Brain microvascular endothelial cell (primary cell): Measurements from ENCODE around the gene DRAXIN.

Experiments
- DNase-seq: peaks from one replicate; pipeline ENCODE4 v3.0.0-alpha.2; 2020
- H3K27ac ChIP-seq: fragments of 250-450 bp; sonication (Bioruptor Pico); 2 replicates; pipeline ENCODE4 v1.5.1; 2020; ENCODE audit warnings: mild to moderate bottlenecking, moderate library complexity
- H3K27me3 ChIP-seq: fragments of 250-450 bp; sonication (Bioruptor Pico); replicated peaks from 2 replicates; pipeline ENCODE4 v1.5.1; 2020; ENCODE audit warnings: mild to moderate bottlenecking
- H3K36me3 ChIP-seq: fragments of 250-450 bp; sonication (Bioruptor Pico); replicated peaks from 2 replicates; pipeline ENCODE4 v1.5.1; 2020; ENCODE audit warnings: mild to moderate bottlenecking
- H3K4me3 ChIP-seq: 2 replicates; pipeline ENCODE4 v1.5.1; 2011; ENCODE audit warnings: low read depth, mild to moderate bottlenecking, control low read depth, low read length, moderate library complexity
- in situ Hi-C: cut with HindIII; loops from 2 replicates; pipeline ENCODE4 v1.10.0; 2017; ENCODE audit warnings: low sequenced_read_pairs, low pct_ligation_motif_present
- TF ChIP-seq, protein P1 (sequence below): IDR thresholded peaks from 2 replicates; pipeline ENCODE4 v1.5.1; 2011; ENCODE audit warnings: low read depth, mild to moderate bottlenecking, moderate library complexity, low read length, control low read depth, inconsistent platforms; ENCODE audit errors: missing control alignments

Gene DRAXIN

DNA sequence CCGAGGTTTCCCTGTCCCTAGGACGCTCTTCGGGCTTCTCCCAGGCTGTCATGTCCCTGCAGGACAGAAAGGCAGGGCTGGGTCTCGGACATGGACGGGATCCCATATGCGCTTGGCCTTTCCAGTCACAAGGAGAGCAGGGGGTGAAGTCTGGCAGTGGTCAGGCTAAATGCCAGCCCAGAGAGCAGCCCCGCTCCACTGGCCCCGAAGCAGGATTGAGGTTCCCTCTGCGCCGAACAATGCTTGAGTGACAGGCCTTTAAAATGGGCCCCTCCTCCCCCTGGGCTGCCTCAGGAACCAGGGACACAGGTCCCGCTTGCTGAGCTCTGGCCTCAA is 12.7 kb downstream of the DRAXIN start:
- no peak for DNase-seq
- Histone ChIP-seq H3K27ac (no peak overlapping the region), H3K36me3 (no peaks in the 10 kb centered on the region), H3K4me3 (no peak overlapping the region), H3K27me3 (peaks cover 77% of the 10 kb centered on the region)
- in situ Hi-C loops, result no loop called here
- TF ChIP-seq, protein P1, sequence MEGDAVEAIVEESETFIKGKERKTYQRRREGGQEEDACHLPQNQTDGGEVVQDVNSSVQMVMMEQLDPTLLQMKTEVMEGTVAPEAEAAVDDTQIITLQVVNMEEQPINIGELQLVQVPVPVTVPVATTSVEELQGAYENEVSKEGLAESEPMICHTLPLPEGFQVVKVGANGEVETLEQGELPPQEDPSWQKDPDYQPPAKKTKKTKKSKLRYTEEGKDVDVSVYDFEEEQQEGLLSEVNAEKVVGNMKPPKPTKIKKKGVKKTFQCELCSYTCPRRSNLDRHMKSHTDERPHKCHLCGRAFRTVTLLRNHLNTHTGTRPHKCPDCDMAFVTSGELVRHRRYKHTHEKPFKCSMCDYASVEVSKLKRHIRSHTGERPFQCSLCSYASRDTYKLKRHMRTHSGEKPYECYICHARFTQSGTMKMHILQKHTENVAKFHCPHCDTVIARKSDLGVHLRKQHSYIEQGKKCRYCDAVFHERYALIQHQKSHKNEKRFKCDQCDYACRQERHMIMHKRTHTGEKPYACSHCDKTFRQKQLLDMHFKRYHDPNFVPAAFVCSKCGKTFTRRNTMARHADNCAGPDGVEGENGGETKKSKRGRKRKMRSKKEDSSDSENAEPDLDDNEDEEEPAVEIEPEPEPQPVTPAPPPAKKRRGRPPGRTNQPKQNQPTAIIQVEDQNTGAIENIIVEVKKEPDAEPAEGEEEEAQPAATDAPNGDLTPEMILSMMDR, result no peak

DNA sequence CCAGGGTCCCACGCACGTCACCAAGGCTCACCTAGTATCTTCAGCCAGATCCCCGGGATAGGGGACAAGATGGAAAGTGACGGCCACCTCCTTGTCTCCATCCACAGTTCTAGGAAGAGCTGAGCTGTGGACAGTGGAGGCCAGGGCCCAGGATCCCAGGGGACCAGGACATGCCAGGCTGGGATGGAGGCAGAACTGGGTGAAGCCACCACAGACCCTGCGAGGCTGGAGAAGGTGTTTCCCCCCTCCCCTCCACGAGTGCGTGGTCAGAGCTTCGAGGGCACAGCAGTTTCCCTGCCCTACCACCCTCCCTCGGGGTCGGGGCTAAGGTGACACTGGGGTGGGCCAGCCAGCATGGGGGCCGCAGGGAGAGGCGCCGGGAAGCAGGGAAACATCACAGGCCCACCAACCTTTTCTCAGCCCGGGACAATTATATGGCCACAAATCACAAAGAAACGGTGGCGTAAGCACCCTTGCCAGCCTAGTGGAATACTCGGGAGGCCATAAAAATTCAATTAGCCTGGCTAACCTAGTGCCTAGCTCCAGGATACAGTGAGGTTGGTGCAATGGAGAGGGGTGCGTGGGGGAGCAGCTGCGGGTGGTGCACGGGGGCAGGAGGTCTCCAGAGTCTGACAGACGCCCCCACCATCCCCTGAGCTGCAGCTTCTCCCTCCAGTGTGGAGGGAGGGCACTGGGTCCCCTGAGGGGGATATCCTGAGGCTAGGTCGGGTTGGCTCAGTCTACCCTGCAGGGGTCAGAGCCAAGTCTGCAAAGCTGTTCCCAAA is 13.4 kb downstream of the DRAXIN start:
- peaks cover 73% of the 10 kb centered on the region for H3K27me3 ChIP-seq
- TF ChIP-seq, protein P1, result no peak
- no peaks in the 10 kb centered on the region for H3K36me3 ChIP-seq
- no peak for DNase-seq
- H3K4me3 ChIP-seq, result no peak overlapping the region
- no peak overlapping the region for H3K27ac ChIP-seq
- in situ Hi-C loops, result no loop called here

DNA sequence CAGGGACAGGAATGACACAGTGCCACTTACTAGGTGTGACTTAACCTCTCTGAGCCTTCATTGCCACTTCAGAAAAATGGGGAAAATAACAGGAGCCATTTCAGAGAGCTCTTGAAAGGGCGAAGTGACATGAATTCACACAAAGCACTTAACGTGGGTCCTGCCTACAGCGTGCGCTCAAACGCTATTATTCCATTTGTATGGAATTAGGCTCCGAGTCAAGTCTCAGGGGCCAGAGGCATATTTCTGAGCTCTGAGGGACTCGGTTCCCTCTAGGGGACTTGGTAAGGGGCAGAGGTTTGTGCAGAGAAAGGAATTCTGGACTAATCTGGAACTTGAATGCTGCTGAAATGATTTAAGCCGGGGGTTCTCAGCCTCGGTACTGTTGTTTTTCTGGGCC is 14.1 kb downstream of the DRAXIN start:
- Histone ChIP-seq H3K27ac (no peak overlapping the region), H3K4me3 (no peak overlapping the region), H3K27me3 (peaks cover 67% of the 10 kb centered on the region), H3K36me3 (no peaks in the 10 kb centered on the region)
- DNase-seq, result no peak
- in situ Hi-C loops, result no loop called here
- TF ChIP-seq, protein P1, result no peak

DNA sequence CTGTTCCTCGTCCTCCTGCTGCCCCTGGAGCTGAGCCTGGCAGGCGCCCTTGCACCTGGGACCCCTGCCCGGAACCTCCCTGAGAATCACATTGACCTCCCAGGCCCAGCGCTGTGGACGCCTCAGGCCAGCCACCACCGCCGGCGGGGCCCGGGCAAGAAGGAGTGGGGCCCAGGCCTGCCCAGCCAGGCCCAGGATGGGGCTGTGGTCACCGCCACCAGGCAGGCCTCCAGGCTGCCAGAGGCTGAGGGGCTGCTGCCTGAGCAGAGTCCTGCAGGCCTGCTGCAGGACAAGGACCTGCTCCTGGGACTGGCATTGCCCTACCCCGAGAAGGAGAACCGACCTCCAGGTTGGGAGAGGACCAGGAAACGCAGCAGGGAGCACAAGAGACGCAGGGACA is 14.8 kb downstream of the DRAXIN start:
- TF ChIP-seq, protein P1, result no peak
- Histone ChIP-seq H3K27me3 (peaks cover 60% of the 10 kb centered on the region), H3K27ac (no peak overlapping the region), H3K36me3 (no peaks in the 10 kb centered on the region), H3K4me3 (no peak overlapping the region)
- no peak for DNase-seq
- in situ Hi-C loops, result no loop called here

DNA sequence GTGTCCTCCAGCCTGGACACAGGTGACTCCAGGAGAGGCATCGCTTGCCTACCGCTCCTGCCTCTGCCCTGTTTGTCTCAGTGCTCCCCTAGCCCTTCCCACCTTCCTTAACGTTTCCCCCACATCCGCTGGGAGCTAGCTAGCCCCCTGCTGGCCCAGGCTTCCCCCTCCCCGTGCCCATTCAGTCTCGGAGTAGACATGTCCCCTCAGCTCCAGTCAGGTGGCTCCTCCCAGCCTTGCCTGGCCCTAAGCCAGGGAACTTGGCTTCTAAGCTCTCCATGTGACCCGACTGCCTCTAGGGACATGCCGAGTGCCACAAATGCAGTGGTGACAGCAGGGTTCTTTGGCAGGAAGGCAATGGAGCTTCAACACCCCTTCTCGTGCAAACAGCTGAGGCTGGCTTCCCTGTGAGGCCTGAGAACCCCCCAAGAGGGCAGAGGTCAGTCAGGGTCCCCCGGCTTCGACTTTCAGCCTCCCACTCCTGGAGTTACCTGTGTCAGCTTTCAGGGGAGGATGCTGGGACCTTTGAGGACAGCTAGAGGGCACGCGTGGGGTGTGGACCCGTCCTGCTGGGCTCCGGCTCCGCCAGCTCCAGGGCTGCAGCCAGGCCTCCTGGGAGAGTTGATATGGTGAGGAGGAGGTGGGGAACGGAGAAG is 16.2 kb downstream of the DRAXIN start:
- H3K27me3 ChIP-seq, result peaks cover 49% of the 10 kb centered on the region
- in situ Hi-C loops, result no loop called here

More for the DNA sequence above, 16.2 kb downstream of the DRAXIN start:
- H3K27ac ChIP-seq, result no peak overlapping the region
- H3K4me3 ChIP-seq, result no peak overlapping the region
- H3K36me3 ChIP-seq, result no peaks in the 10 kb centered on the region
- no peak for DNase-seq
- TF ChIP-seq, protein P1, result no peak
